ENCODE data around the gene PRR7. TPM values are rescaled to one million over a fixed set of nuclear protein-coding genes. Genes with fewer than 3 reads are reported as not detected.
A peak's percentile ranks its signal among the peaks of the same experiment; 100 is the strongest.

The PRR7 gene
- total RNA-seq, 1 experiment from 2014 or later, result 4.7 TPM

DNA sequence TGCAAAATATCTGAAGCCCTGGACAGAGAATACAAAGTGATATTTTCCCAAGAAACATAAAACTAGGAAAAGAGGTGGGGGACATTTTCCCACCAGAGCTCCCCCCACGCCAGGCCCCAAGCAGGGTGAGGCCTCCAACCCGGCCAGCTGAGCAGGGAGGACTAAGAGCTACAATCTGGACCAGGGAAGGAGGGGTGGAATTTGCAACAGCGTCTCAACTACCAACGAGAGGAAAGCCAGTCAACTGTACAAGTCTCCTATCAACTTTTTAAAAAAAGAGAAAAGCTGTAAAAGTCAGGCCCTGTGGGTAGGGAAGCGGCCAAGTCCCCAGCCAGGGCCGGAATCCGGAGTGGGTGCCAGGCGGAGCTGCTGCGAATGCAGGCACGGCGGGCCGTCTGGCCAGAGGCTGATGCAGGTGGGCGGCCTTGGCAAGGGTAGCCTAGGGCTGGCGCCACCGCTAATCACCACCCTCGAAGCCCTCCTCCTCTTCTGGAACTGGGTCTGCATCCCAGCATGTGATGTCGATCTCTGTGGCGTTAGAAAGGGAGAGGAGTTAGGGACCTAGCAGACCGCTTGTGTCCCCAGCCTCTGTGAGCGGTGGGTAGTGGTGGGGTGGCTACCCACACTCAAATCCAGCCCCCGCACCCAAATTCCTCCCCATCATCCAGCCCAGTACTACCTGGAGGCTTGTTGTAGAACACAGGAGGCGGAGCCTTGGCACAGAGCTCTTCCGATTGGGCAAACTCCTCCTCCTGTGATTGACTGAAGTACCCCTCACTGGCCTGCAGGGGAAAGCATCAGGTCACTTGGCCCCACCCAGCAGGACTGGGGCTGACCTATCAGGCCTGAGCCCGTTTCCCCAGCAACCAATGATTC lies 10.6 kb downstream of the PRR7 start:
- peaks cover 12% of the 10 kb centered on the region for H3K4me1 Mint-ChIP-seq (ENCODE audit: low read depth, unreplicated experiment)
- TSS peak; percentile 23 for BruUV-seq (replicated peaks)
- H3K27me3 Mint-ChIP-seq (ENCODE audit: insufficient read depth, unreplicated experiment), result no peaks in the 10 kb centered on the region
- H3K4me3 ChIP-seq (ENCODE audit: low read depth, low read length), result no peak overlapping the region
- no peaks in the 10 kb centered on the region for H3K27me3 ChIP-seq (replicated peaks; ENCODE audit: control insufficient read depth, insufficient read depth, low read length)
- H3K9me3 ChIP-seq, result no peaks in the 10 kb centered on the region
- CTCF ChIA-PET, result interaction anchor here (0.5 to 1.8 kb wide), 24 partner anchors 12 to 149 kb away, joined by 3 to 27 read pairs (median 4); partner anchors contain the start of genes DBN1, GRK6, MXD3 and PDLIM7
- TF ChIP-seq CTCF (IDR thresholded peaks at IDR 0.05; ENCODE audit: insufficient read depth in 1 of 2, low read depth in 1 of 2, low read length in 1 of 2, severe bottlenecking in 1 of 2, unreplicated experiment in 1 of 2), result peak; percentile 52 to 68
- H3K4me1 ChIP-seq, result peaks cover 7% of the 10 kb centered on the region; the same call in 1 of the 2 replicates
- peak overlapping the region; percentile 87 for H3K27ac Mint-ChIP-seq (ENCODE audit: unreplicated experiment)
- POLR2A ChIA-PET, result interaction anchor here (0.6 to 1.2 kb wide), 6 partner anchors 14 to 106 kb away, joined by 3 to 7 read pairs (median 4); partner anchors contain the start of genes GRK6, LMAN2 and PDLIM7
- DNase-seq, result peak; percentile 96 to 97
- intact Hi-C loops (cut with micrococcal nuclease; ENCODE audit: unreplicated experiment), result loop anchor here (1.0 to 2.0 kb wide), 4 partner anchors 16 to 44 kb away; partner anchors contain the start of genes DBN1, GRK6 and PDLIM7
- H3K36me3 ChIP-seq (ENCODE audit: control insufficient read depth, insufficient read depth, low read length), result peaks cover 1% of the 10 kb centered on the region; the same call in 1 of the 2 replicates
- H3K36me3 Mint-ChIP-seq (ENCODE audit: insufficient read depth, unreplicated experiment), result peaks cover 82% of the 10 kb centered on the region
- no peak overlapping the region for H3K4me3 Mint-ChIP-seq (ENCODE audit: unreplicated experiment)
- H3K9me3 Mint-ChIP-seq (ENCODE audit: unreplicated experiment), result no peaks in the 10 kb centered on the region

- no peaks in the 10 kb centered on the region for H3K9me3 ChIP-seq
- POLR2A ChIA-PET, result interaction anchor here (0.6 to 1.2 kb wide), 5 partner anchors 15 to 107 kb away, joined by 3 to 7 read pairs (median 5); partner anchors contain the start of genes GRK6, LMAN2 and PDLIM7
- Mint-ChIP-seq H3K36me3 (ENCODE audit: insufficient read depth, unreplicated experiment) (peaks cover 87% of the 10 kb centered on the region), H3K4me1 (ENCODE audit: low read depth, unreplicated experiment) (peaks cover 12% of the 10 kb centered on the region), H3K27ac (ENCODE audit: unreplicated experiment) (peak overlapping the region; percentile 83), H3K9me3 (ENCODE audit: unreplicated experiment) (no peaks in the 10 kb centered on the region), H3K4me3 (ENCODE audit: unreplicated experiment) (no peak overlapping the region), H3K27me3 (ENCODE audit: insufficient read depth, unreplicated experiment) (no peaks in the 10 kb centered on the region)
- intact Hi-C loops (cut with micrococcal nuclease; ENCODE audit: unreplicated experiment), result loop anchor here (1.0 to 2.0 kb wide), 3 partner anchors 15 to 43 kb away; partner anchors contain the start of genes DBN1 and GRK6
- TF ChIP-seq CTCF (IDR thresholded peaks at IDR 0.05; ENCODE audit: insufficient read depth in 1 of 2, low read depth in 1 of 2, low read length in 1 of 2, severe bottlenecking in 1 of 2, unreplicated experiment in 1 of 2), result no peak
- H3K36me3 ChIP-seq (ENCODE audit: control insufficient read depth, insufficient read depth, low read length), result peaks cover 1% of the 10 kb centered on the region
- no peaks in the 10 kb centered on the region for H3K27me3 ChIP-seq (replicated peaks; ENCODE audit: control insufficient read depth, insufficient read depth, low read length)
- no TSS peak for BruUV-seq (replicated peaks)
- CTCF ChIA-PET, result interaction anchor here (0.5 to 1.8 kb wide), 22 partner anchors 11 to 150 kb away, joined by 3 to 27 read pairs (median 4); partner anchors contain the start of genes DBN1, GRK6, MXD3 and PDLIM7
- H3K4me1 ChIP-seq, result peaks cover 7% of the 10 kb centered on the region; the same call in 1 of the 2 replicates
- no peak overlapping the region for H3K4me3 ChIP-seq (ENCODE audit: low read depth, low read length)
- DNase-seq, result no peak
These were observed 11.5 kb downstream of the PRR7 start for GRCh38 chr5:177457852-177458681.
